ENCODE results near the gene SLC36A1. TPM values are rescaled to one million over a fixed set of nuclear protein-coding genes. Genes with fewer than 3 reads are reported as not detected.

Gene SLC36A1
- total RNA-seq (2021; fragmentation: NEBNext Ultra II Directional; extraction: Animal tissue kit (Norgen Biotek cat#: 25700)): 6.6 and 9.1 TPM in 2 replicates
- polyA plus RNA-seq (2011; rRNA removed): 9.6 and 13.3 TPM in 2 replicates
- 8.5 TPM for polyA plus RNA-seq (2011; cell fraction: cytosol; rRNA removed)
- polyA plus RNA-seq (2011; cell fraction: nucleus; rRNA removed): 23.6 TPM
- 4.6 to 6.2 TPM (median 5.4 TPM) in 4 replicates for polyA plus RNA-seq (2012, experiment 1 of 2)
- polyA plus RNA-seq (2012, experiment 2 of 2): 2.6 TPM
- 7.7 TPM for polyA plus RNA-seq (2013, experiment 1 of 2)
- polyA plus RNA-seq (2013, experiment 2 of 2): 6.7 TPM
- polyA minus RNA-seq (2011; rRNA and poly(A)+ RNA removed): 22.6 and 27.2 TPM in 2 replicates
- 12.4 TPM for polyA minus RNA-seq (2011; cell fraction: cytosol; rRNA and poly(A)+ RNA removed)
- 18.1 TPM for polyA minus RNA-seq (2011; cell fraction: nucleus; rRNA and poly(A)+ RNA removed)
- long read RNA-seq, experiment 1, partial matches to known transcripts: 1 of 4 reads
- long read RNA-seq, experiment 1, other reads (novel, unspliced or antisense): 3 of 4 reads
- long read RNA-seq, experiment 2, partial matches to known transcripts: 0 of 2 reads
- long read RNA-seq, experiment 2, other reads (novel, unspliced or antisense): 2 of 2 reads

- POLR2A ChIA-PET (ENCODE audit: partially characterized antibody): interaction anchor here (1.0 to 1.8 kb wide), 4 partner anchors 11 to 49 kb away, joined by 3 to 13 read pairs (median 4); no protein-coding TSS in a partner anchor
- FAIRE-seq: no peak
- TF ChIP-seq CBX5 (IDR thresholded peaks at IDR 0.05; ENCODE audit: low read depth, low read length) (no peak), E2F6 (IDR thresholded peaks at IDR 0.05) (peak; percentile 95), POU5F1 (IDR thresholded peaks at IDR 0.05; ENCODE audit: low read depth, low read length) (no peak), NANOG (IDR thresholded peaks at IDR 0.05; ENCODE audit: insufficient read depth, low read depth, low read length, poor library complexity, severe bottlenecking) (no peak), SIRT6 (IDR thresholded peaks at IDR 0.05; ENCODE audit: low read length) (no peak), USF2 (IDR thresholded peaks at IDR 0.05; ENCODE audit: low read length) (peak; percentile 99)
Observed at GRCh38 chr5:151447174-151448037, at the start of gene SLC36A1. SLC36A1 (plus strand) TSS chr5:151447603; CDS start chr5:151458793, 11,190 bp downstream.

More at GRCh38 chr5:151447174-151448037, at the start of gene SLC36A1:
- H3K27me3 ChIP-seq (replicated peaks in 1 of 4; ENCODE audit: control insufficient read depth in 3 of 4, extremely low read depth in 1 of 4, insufficient read depth in 3 of 4, low read length in 3 of 4): no peaks in the 10 kb centered on the region
- no peaks in the 10 kb centered on the region for H4K20me1 ChIP-seq (replicated peaks in 1 of 2; ENCODE audit: control insufficient read depth in 1 of 2, insufficient read depth in 2 of 2, low read length in 2 of 2)
- peak within 1 kb of the TSS; percentile 20 for H3K18ac ChIP-seq (ENCODE audit: extremely low read depth, low read length)
- peak within 1 kb of the TSS; percentile 76 for H2AFZ ChIP-seq (ENCODE audit: low read length)
- H2BK5ac ChIP-seq (ENCODE audit: low read depth, low read length): peak within 1 kb of the TSS; percentile 18; the same call in 1 of the 2 replicates
- peaks cover 0 to 10% (median 4%) of the 10 kb centered on the region in 4 experiments; a peak in 4 of 7 replicates for H3K4me1 ChIP-seq (replicated peaks in 1 of 4; ENCODE audit: control insufficient read depth in 3 of 4, insufficient read depth in 4 of 4, low read length in 3 of 4)
- H3K36me3 ChIP-seq (ENCODE audit: control insufficient read depth in 2 of 4, insufficient read depth in 4 of 4, low read length in 3 of 4): no peaks in the 10 kb centered on the region
- no peak within 1 kb of the TSS for H3K56ac ChIP-seq (replicated peaks; ENCODE audit: insufficient read length, low read depth, low read length)
- H3K14ac ChIP-seq (ENCODE audit: insufficient read length): no peak within 1 kb of the TSS
- H4K91ac ChIP-seq (replicated peaks; ENCODE audit: insufficient read length, low read length): no peak within 1 kb of the TSS
- no peak within 1 kb of the TSS for H4K5ac ChIP-seq (ENCODE audit: insufficient read length, low read depth, low read length)
- H3K4ac ChIP-seq (replicated peaks; ENCODE audit: insufficient read length, low read depth, low read length): no peak within 1 kb of the TSS
- H3K23me2 ChIP-seq (ENCODE audit: low read depth, low read length): peaks cover 8% of the 10 kb centered on the region
- H3K4me2 ChIP-seq (ENCODE audit: insufficient read depth in 1 of 2, low read depth in 2 of 2, low read length in 2 of 2): peak within 1 kb of the TSS; percentile 89 to 96
- H2BK120ac ChIP-seq (replicated peaks; ENCODE audit: low read depth, low read length): no peak within 1 kb of the TSS
- H3K27ac ChIP-seq (ENCODE audit: low read depth, low read length): no peak within 1 kb of the TSS
- H2BK15ac ChIP-seq (ENCODE audit: low read length): no peak within 1 kb of the TSS
- CTCF ChIA-PET (ENCODE audit: partially characterized antibody): interaction anchor here (0.6 to 8.0 kb wide), 67 partner anchors 10 to 679 kb away, joined by 3 to 136 read pairs (median 4); partner anchors contain the start of genes CCDC69, GM2A, SLC36A3 and SPARC
- H2BK20ac ChIP-seq (ENCODE audit: low read length): peak within 1 kb of the TSS; percentile 11; the same call in 1 of the 2 replicates
- H2BK12ac ChIP-seq (ENCODE audit: low read depth, low read length): no peak within 1 kb of the TSS
- 0 out of 2 replicates have a peak, but pooled peaks cover 3% of the 10 kb centered on the region for H3K79me1 ChIP-seq (ENCODE audit: low read depth, low read length)
- no peaks in the 10 kb centered on the region for H3K9me3 ChIP-seq (ENCODE audit: insufficient read depth in 2 of 2, low read depth in 1 of 2, low read length in 1 of 2)
- H2AK5ac ChIP-seq (ENCODE audit: low read depth, low read length): no peak within 1 kb of the TSS
- peak within 1 kb of the TSS in 3 of 4 experiments; percentile 13 to 46 (median 45); a peak in 5 of 7 replicates for H3K9ac ChIP-seq (replicated peaks in 1 of 4; ENCODE audit: extremely low read depth in 1 of 4, low read depth in 3 of 4, low read length in 3 of 4)
- H3K4me3 ChIP-seq (ENCODE audit: extremely low read depth in 1 of 4, insufficient read depth in 2 of 4, low read depth in 3 of 4, low read length in 4 of 4): peak within 1 kb of the TSS; percentile 45 to 81 (median 72)
- 0 out of 4 replicates have a peak, but pooled peaks cover 0 to 3% of the 10 kb centered on the region in 2 experiments for H3K79me2 ChIP-seq (ENCODE audit: control insufficient read depth in 1 of 2, insufficient read depth in 2 of 2, low read length in 2 of 2)
- DNase-seq (ENCODE audit: low read depth in 1 of 2, low spot score in 2 of 2): peak; percentile 93 to 98
- no peak within 1 kb of the TSS for H3K23ac ChIP-seq (ENCODE audit: insufficient read length)
- peak within 1 kb of the TSS; percentile 90; the same call in 1 of the 2 replicates for H4K8ac ChIP-seq (ENCODE audit: extremely low read depth, insufficient read depth, low read length)
- 3% methylated on average over 41 of the region's 46 CpGs; no CpG with 5 or more reads in 1 of the 2 experiments for WGBS, 2 experiments (ENCODE audit: extremely low coverage in 1 of 2, insufficient coverage in 1 of 2, insufficient read length in 1 of 2, insufficient replicate concordance in 2 of 2, low coverage in 1 of 2, low lambda C conversion rate in 2 of 2, missing lambda C conversion rate in 1 of 2)
